ENCODE data around the gene PRDM5. TPM values are rescaled to one million over a fixed set of nuclear protein-coding genes. Genes with fewer than 3 reads are reported as not detected.

Gene PRDM5
- total RNA-seq, 4 donors from 2014 or later = 37.6 to 96.6 (median 52.6) TPM

DNA sequence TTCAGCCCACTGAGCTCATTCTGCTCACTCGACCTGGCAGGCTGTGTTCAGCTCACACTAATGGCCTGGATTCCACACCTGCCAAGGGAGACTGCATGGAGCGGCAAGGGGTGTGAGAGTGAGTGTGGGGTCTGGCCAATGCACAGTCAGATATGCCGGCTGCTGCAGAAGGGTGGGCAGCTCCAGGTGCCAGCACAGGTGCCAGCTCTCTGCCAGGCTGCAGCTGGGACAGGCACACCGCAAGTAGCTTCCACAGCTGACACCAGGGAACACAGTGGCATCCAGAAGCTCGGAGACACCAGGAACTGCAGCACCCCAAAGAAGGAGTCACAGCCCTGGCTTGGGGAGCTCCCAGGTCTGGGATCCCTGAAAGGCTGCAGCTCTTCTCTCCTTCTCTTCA, 83.7 kb downstream of the PRDM5 start:
- Histone ChIP-seq H3K4me1 (no peaks in the 10 kb centered on the region), H3K9me3 (no peaks in the 10 kb centered on the region), H3K27ac (no peak overlapping the region), H3K27me3 (no peaks in the 10 kb centered on the region), H3K36me3 (no peaks in the 10 kb centered on the region), H3K4me3 (no peak overlapping the region)
- intact Hi-C loops (cut with DNase I; ENCODE audit: low total_unique reads) = no loop called here
- no peak for DNase-seq
- no peak for TF ChIP-seq POLR2A (IDR thresholded peaks at IDR 0.05)

DNA sequence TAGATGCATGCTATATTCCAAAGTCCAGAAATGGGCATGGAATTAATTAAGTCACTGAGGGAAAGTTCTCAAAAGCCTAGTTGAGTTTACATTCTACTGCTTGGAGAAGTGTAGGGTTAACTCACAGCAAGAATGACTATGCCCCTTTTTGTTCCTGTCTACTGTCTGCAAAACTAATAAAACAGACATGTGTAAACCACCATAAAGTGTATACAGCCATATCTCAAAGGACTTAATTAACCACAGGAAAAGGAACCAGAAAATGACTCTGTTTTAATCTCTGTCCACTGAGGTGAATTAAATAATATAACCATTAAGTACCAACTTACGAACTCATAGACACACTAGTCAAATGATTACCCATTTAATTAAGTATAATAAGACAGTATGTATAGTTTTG, 84.9 kb downstream of the PRDM5 start:
- intact Hi-C loops (cut with DNase I; ENCODE audit: low total_unique reads) = no loop called here
- no peaks in the 10 kb centered on the region for H3K27me3 ChIP-seq
- no peaks in the 10 kb centered on the region for H3K36me3 ChIP-seq
- DNase-seq = no peak
- TF ChIP-seq, protein P1, sequence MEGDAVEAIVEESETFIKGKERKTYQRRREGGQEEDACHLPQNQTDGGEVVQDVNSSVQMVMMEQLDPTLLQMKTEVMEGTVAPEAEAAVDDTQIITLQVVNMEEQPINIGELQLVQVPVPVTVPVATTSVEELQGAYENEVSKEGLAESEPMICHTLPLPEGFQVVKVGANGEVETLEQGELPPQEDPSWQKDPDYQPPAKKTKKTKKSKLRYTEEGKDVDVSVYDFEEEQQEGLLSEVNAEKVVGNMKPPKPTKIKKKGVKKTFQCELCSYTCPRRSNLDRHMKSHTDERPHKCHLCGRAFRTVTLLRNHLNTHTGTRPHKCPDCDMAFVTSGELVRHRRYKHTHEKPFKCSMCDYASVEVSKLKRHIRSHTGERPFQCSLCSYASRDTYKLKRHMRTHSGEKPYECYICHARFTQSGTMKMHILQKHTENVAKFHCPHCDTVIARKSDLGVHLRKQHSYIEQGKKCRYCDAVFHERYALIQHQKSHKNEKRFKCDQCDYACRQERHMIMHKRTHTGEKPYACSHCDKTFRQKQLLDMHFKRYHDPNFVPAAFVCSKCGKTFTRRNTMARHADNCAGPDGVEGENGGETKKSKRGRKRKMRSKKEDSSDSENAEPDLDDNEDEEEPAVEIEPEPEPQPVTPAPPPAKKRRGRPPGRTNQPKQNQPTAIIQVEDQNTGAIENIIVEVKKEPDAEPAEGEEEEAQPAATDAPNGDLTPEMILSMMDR (IDR thresholded peaks at IDR 0.05) = no peak
- TF ChIP-seq POLR2A (IDR thresholded peaks at IDR 0.05) = no peak
- H3K4me3 ChIP-seq = no peak overlapping the region
- no peak overlapping the region for H3K27ac ChIP-seq
- no peaks in the 10 kb centered on the region for H3K4me1 ChIP-seq
- no peaks in the 10 kb centered on the region for H3K9me3 ChIP-seq

DNA sequence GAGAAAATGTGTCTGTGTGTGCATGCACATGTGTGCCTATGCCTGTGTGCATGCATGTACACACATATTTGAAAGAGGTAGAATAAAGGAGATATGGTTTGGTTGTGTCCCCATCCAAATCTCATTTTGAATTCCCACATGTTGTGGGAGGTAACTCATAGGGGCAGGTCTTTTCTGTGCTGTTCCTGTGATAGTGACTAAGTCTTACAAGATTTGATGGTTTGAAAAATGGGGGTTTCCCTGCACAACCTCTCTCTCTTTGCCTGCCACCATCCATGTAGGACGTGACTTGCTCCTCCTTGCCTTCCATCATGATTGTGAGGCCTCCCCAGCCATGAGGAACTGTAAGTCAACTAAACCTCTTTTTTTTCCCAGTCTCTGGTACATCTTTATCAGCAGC, 87.2 kb downstream of the PRDM5 start:
- Histone ChIP-seq H3K4me3 (no peak overlapping the region), H3K27ac (no peak overlapping the region), H3K4me1 (no peaks in the 10 kb centered on the region), H3K9me3 (no peaks in the 10 kb centered on the region), H3K27me3 (no peaks in the 10 kb centered on the region), H3K36me3 (no peaks in the 10 kb centered on the region)
- intact Hi-C loops (cut with DNase I; ENCODE audit: low total_unique reads) = no loop called here
- DNase-seq = no peak
- no peak for TF ChIP-seq POLR2A (IDR thresholded peaks at IDR 0.05)
- TF ChIP-seq, protein P1 (IDR thresholded peaks at IDR 0.05) = no peak

DNA sequence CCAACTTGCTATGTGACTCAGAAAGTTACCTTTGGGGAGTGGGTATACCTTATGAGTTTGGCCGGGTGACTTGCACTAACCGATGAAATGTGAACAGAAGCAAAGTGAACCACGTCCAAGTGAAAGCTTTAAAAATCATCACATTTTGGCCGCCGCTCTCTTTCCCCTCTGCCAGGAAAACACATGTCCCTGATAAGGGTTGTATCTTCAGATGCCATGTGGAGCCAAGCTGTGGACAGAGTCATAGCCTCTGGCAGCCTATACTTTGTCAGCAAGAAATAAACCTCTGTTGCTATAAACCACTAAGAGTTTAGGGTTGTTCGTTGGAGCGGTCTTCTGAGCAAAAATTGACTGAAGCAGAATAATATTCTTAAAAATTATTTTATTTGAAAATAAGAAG, 92.3 kb downstream of the PRDM5 start:
- no peak overlapping the region for H3K4me3 ChIP-seq
- no peaks in the 10 kb centered on the region for H3K36me3 ChIP-seq
- DNase-seq = no peak
- H3K27ac ChIP-seq = no peak overlapping the region
- H3K4me1 ChIP-seq = no peaks in the 10 kb centered on the region
- TF ChIP-seq, protein P1 (IDR thresholded peaks at IDR 0.05) = no peak
- TF ChIP-seq POLR2A (IDR thresholded peaks at IDR 0.05) = no peak
- intact Hi-C loops (cut with DNase I; ENCODE audit: low total_unique reads) = no loop called here
- H3K9me3 ChIP-seq = no peaks in the 10 kb centered on the region
- no peaks in the 10 kb centered on the region for H3K27me3 ChIP-seq

DNA sequence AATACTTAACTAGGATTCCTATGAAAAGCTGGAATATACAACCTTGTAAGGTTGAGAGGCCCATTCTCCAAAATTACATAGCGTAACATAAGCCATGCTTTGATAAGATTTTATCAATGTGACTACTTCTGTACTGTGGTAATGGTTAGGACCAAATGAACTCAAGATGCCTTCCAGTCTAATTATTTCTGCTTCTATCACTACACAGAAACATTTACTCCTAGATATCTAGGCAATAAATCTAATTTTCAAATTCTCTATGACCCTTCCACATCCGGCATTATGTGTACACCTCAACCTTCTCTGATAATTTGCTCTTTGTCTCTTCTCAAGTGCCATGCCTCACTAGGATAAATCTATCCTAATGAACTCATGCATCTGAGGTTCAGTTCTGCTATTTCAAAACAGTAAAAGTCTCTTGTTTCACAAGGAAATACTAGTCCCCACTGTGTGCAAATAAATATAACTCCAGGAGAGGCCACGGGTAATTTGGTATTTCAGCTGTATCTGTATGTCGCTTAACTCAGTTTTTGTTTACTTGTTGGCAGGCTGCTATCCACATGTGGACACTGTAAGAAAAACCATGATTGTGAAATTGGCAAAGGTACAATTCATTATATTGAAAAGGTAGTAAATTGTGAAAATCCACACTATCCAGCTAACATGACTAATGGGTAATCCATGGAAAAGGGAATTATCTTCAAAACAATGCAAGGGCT, 93.3 kb downstream of the PRDM5 start:
- intact Hi-C loops (cut with DNase I; ENCODE audit: low total_unique reads) = no loop called here
- no peak overlapping the region for H3K4me3 ChIP-seq

More for the DNA sequence above, 93.3 kb downstream of the PRDM5 start:
- Histone ChIP-seq H3K4me1 (no peaks in the 10 kb centered on the region), H3K9me3 (no peaks in the 10 kb centered on the region), H3K27ac (no peak overlapping the region), H3K36me3 (no peaks in the 10 kb centered on the region), H3K27me3 (no peaks in the 10 kb centered on the region)
- no peak for TF ChIP-seq POLR2A (IDR thresholded peaks at IDR 0.05)
- TF ChIP-seq, protein P1 (IDR thresholded peaks at IDR 0.05) = no peak
- no peak for DNase-seq
